ENCODE results near the gene KDF1. TPM values are rescaled to one million over a fixed set of nuclear protein-coding genes. Genes with fewer than 3 reads are reported as not detected.

The KDF1 gene
- total RNA-seq, 1 experiment from 2014 or later, result 23.0 TPM

GRCh38 chr1:26959270-26959669 lies 998 bp downstream of the KDF1 start:
- ChIA-PET CTCF (interaction anchor here (1.5 kb wide), 1 partner anchor 8 kb away, joined by 3 read pairs; no protein-coding TSS in a partner anchor), POLR2A (interaction anchor here (1.1 kb wide), 1 partner anchor 34 kb away, joined by 4 read pairs; the partner anchor contains the start of gene TRNP1), RAD21 (ENCODE audit: low non-redundant PET in 1 of 2, low total read pairs in 2 of 2, uncharacterized antibody in 2 of 2, unreplicated experiment in 2 of 2) (no interaction called here)
- Histone ChIP-seq H3K4me3 (replicated peaks in 1 of 2; ENCODE audit: low read depth in 1 of 2, low read length in 2 of 2) (peak overlapping the region; percentile 87 to 96), H3K4me2 (ENCODE audit: low read length) (peak overlapping the region; percentile 97), H3K79me2 (ENCODE audit: insufficient read depth, low read length) (peaks cover 30% of the 10 kb centered on the region), H4K20me1 (ENCODE audit: insufficient read depth) (no peaks in the 10 kb centered on the region), H3K36me3 (ENCODE audit: control insufficient read depth in 1 of 2, insufficient read depth in 2 of 2, low read length in 2 of 2) (no peaks in the 10 kb centered on the region), H3K9me2 (ENCODE audit: insufficient read depth) (no peaks in the 10 kb centered on the region), H3K27ac (ENCODE audit: low read depth, low read length) (peak overlapping the region; percentile 87; the same call in 1 of the 2 replicates), H3K9ac (ENCODE audit: low read length) (peak overlapping the region; percentile 95), H3K9me3 (ENCODE audit: control insufficient read depth in 1 of 2, insufficient read depth in 1 of 2, low read depth in 1 of 2, low read length in 2 of 2) (no peaks in the 10 kb centered on the region), H2AFZ (ENCODE audit: low read depth, low read length, poor library complexity, severe bottlenecking) (no peak overlapping the region), H3K4me1 (ENCODE audit: control insufficient read depth in 1 of 2, insufficient read depth in 2 of 2, low read length in 2 of 2) (peaks cover 7 to 26% of the 10 kb centered on the region in 2 experiments; a peak in 3 of 4 replicates), H3K27me3 (ENCODE audit: insufficient read depth, low read length) (no peaks in the 10 kb centered on the region)
- ATAC-seq, result no peak
- BruUV-seq (replicated peaks), result no TSS peak
- DNase-seq (ENCODE audit: low read depth, low spot score), result no peak
- intact Hi-C loops (cut with micrococcal nuclease), result no loop called here
- no peak for TF ChIP-seq EGR1 (IDR thresholded peaks at IDR 0.05; ENCODE audit: low read depth)
- no peak for TF ChIP-seq ZBTB33 (IDR thresholded peaks at IDR 0.05; ENCODE audit: extremely low read depth, insufficient replicate concordance, low read length)
- TF ChIP-seq SIN3A (IDR thresholded peaks at IDR 0.05; ENCODE audit: low read depth), result no peak
- TF ChIP-seq EZH2phosphoT487 (IDR thresholded peaks at IDR 0.05; ENCODE audit: borderline replicate concordance), result no peak
- no peak for TF ChIP-seq POLR2A (IDR thresholded peaks at IDR 0.05; ENCODE audit: borderline replicate concordance, extremely low read depth, insufficient read depth, insufficient read length)

GRCh38 chr1:26957306-26957705 lies 3.0 kb downstream of the KDF1 start:
- CTCF ChIA-PET, result no interaction called here
- Histone ChIP-seq H3K4me2 (ENCODE audit: low read length) (no peak overlapping the region), H2AFZ (ENCODE audit: low read depth, low read length, poor library complexity, severe bottlenecking) (no peak overlapping the region), H3K9ac (ENCODE audit: low read length) (no peak overlapping the region), H3K27me3 (ENCODE audit: insufficient read depth, low read length) (no peaks in the 10 kb centered on the region), H3K4me3 (replicated peaks in 1 of 2; ENCODE audit: low read depth in 1 of 2, low read length in 2 of 2) (no peak overlapping the region), H3K79me2 (ENCODE audit: insufficient read depth, low read length) (peaks cover 30% of the 10 kb centered on the region), H4K20me1 (ENCODE audit: insufficient read depth) (no peaks in the 10 kb centered on the region), H3K9me2 (ENCODE audit: insufficient read depth) (no peaks in the 10 kb centered on the region), H3K36me3 (ENCODE audit: control insufficient read depth in 1 of 2, insufficient read depth in 2 of 2, low read length in 2 of 2) (0 out of 4 replicates have a peak, but pooled peaks cover 1 to 6% of the 10 kb centered on the region in 2 experiments), H3K27ac (ENCODE audit: low read depth, low read length) (no peak overlapping the region), H3K4me1 (ENCODE audit: control insufficient read depth in 1 of 2, insufficient read depth in 2 of 2, low read length in 2 of 2) (peaks cover 7 to 26% of the 10 kb centered on the region in 2 experiments; a peak in 3 of 4 replicates), H3K9me3 (ENCODE audit: control insufficient read depth in 1 of 2, insufficient read depth in 1 of 2, low read depth in 1 of 2, low read length in 2 of 2) (no peaks in the 10 kb centered on the region)
- DNase-seq (ENCODE audit: low read depth, low spot score) (no peak), ATAC-seq (no peak)
- TF ChIP-seq EZH2 (IDR thresholded peaks at IDR 0.05), result no peak
- no peak for TF ChIP-seq JUND (IDR thresholded peaks at IDR 0.05)
- no peak for TF ChIP-seq ELF1 (IDR thresholded peaks at IDR 0.05; ENCODE audit: borderline replicate concordance, low read depth)
- no peak for TF ChIP-seq EZH2phosphoT487 (IDR thresholded peaks at IDR 0.05; ENCODE audit: borderline replicate concordance)
- no peak for TF ChIP-seq ZFX (IDR thresholded peaks at IDR 0.05)
- no peak for TF ChIP-seq RAD21 (IDR thresholded peaks at IDR 0.05; ENCODE audit: low read depth)
- no peak for TF ChIP-seq CBX3 (IDR thresholded peaks at IDR 0.05; ENCODE audit: low read depth)
- RAD21 ChIA-PET (ENCODE audit: low non-redundant PET in 1 of 2, low total read pairs in 2 of 2, uncharacterized antibody in 2 of 2, unreplicated experiment in 2 of 2), result no interaction called here
- intact Hi-C loops (cut with micrococcal nuclease), result no loop called here
- POLR2A ChIA-PET, result no interaction called here
- BruUV-seq (replicated peaks), result no TSS peak
